Small intestine (tissue), 7 donors: ENCODE measurements around the gene GPC1. TPM values are rescaled to one million over a fixed set of nuclear protein-coding genes. Genes with fewer than 3 reads are reported as not detected.

Experiments
- DNase-seq, 2 donors: peaks; one replicate each; pipeline versions ENCODE4 v3.0.0 to v3.0.0-alpha.2; 2013
- FAIRE-seq: peaks from 2 replicates; lab custom pipeline; 2012; peaks lifted over from hg19 to GRCh38; lab: Jason Lieb, UNC
- H3K27ac ChIP-seq, 3 donors: one replicate each; pipeline ENCODE4 v1.5.1; 2013; ENCODE audit warnings: low read length in 2 of 3, mild to moderate bottlenecking in 2 of 3, control low read depth in 1 of 3, inconsistent platforms in 1 of 3, low read depth in 1 of 3, moderate library complexity in 1 of 3
- H3K27me3 ChIP-seq, 3 donors: one replicate each; pipeline ENCODE4 v1.6.1; 2013; ENCODE audit warnings: low read length in 3 of 3, inconsistent platforms in 1 of 3; ENCODE audit not compliant: control insufficient read depth in 3 of 3, insufficient read depth in 3 of 3
- H3K36me3 ChIP-seq, 3 donors: one replicate each; pipeline ENCODE4 v1.6.1; 2013; ENCODE audit warnings: low read length in 3 of 3, inconsistent platforms in 1 of 3, low read depth in 1 of 3, mild to moderate bottlenecking in 1 of 3, moderate library complexity in 1 of 3; ENCODE audit not compliant: control insufficient read depth in 3 of 3, insufficient read depth in 2 of 3
- H3K4me1 ChIP-seq, 3 donors: one replicate each; pipeline ENCODE4 v1.6.1; 2013; ENCODE audit warnings: low read length in 2 of 3, inconsistent platforms in 1 of 3, low read depth in 1 of 3, mild to moderate bottlenecking in 1 of 3, moderate library complexity in 1 of 3; ENCODE audit not compliant: control insufficient read depth in 3 of 3, insufficient read depth in 2 of 3
- H3K4me3 ChIP-seq, 3 donors: one replicate each; pipeline ENCODE4 v1.5.1; 2013; ENCODE audit warnings: low read length in 3 of 3, control low read depth in 1 of 3, inconsistent platforms in 1 of 3, low read depth in 1 of 3, mild to moderate bottlenecking in 1 of 3, moderate library complexity in 1 of 3
- H3K9me3 ChIP-seq, 2 donors: one replicate each; pipeline ENCODE4 v1.6.1; 2013; ENCODE audit warnings: low read depth in 1 of 2, low read length in 1 of 2; ENCODE audit not compliant: control insufficient read depth in 2 of 2, insufficient read depth in 1 of 2
- WGBS, 3 donors: extraction: QIAGEN DNeasy Blood & Tissue Kit; methylation state at CpG; one replicate each; pipeline ENCODE4 v1.1.7; 2013; 5-methylcytosine and 5-hydroxymethylcytosine counted together
- polyA plus RNA-seq, 4 donors: library from polyadenylated mRNA; stranded (reverse) in 3 of 4; unstranded in 1 of 4; fragments of 200-250 nt in 3 of 4; fragments of 120-200 nt in 1 of 4; gene quantifications; one replicate each; pipeline versions ENCODE4 v1.2.1 to v1.2.3, GENCODE V29; 2013
- donor health status: healthy with polysubstance abuse.
- donor health status: control.
- donor health status: control.
- donor health status: Bipolar disorder and iron deficiency.
- donor health status: healthy.

The GPC1 gene
- polyA plus RNA-seq, 4 donors = 0.89 to 15.5 (median 4.8) TPM

DNA sequence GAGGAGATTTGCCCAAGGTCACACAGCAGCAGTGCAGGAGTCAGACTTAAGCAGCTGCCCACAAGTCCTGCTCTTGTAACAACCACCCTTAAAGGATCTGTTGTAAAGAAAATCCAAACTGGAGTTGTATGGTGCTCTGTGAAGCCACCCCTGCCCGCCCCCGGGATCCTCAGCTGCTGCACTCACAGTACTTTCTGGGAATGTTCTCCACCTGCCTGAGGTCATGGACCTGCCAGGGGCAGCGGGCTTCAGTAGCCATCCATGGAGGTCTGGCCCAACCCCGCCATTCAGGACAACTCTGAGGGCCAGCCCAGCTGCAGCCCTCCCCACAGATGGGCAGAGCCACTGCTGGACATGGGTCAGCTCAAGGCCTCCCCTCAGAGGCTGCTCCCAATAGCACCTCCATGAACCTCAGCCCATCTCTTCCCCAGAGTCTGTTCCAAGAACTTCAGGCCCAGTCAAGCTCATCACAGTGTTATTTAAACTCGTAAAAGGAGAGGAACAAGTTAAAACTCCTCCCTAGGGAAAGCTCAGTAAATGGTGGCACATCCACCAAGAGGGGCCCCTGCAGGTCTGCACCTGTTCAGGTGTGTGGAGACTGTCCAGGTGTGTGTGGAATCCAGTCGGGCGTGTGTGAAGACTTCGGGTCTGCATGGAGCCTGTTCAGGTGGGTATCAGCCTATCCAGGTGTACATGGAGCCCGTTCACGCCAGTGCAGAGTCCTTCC is 39.4 kb upstream of the GPC1 start:
- Histone ChIP-seq H3K4me1 (no peaks in the 10 kb centered on the region), H3K36me3 (no peaks in the 10 kb centered on the region), H3K4me3 (no peak overlapping the region), H3K9me3 (no peaks in the 10 kb centered on the region), H3K27ac (no peak overlapping the region), H3K27me3 (no peaks in the 10 kb centered on the region)
- DNase-seq (no peak), FAIRE-seq (no peak)
- 58 to 88% (median 76%) methylated on average over 10 of the region's 10 CpGs for WGBS, 3 donors

DNA sequence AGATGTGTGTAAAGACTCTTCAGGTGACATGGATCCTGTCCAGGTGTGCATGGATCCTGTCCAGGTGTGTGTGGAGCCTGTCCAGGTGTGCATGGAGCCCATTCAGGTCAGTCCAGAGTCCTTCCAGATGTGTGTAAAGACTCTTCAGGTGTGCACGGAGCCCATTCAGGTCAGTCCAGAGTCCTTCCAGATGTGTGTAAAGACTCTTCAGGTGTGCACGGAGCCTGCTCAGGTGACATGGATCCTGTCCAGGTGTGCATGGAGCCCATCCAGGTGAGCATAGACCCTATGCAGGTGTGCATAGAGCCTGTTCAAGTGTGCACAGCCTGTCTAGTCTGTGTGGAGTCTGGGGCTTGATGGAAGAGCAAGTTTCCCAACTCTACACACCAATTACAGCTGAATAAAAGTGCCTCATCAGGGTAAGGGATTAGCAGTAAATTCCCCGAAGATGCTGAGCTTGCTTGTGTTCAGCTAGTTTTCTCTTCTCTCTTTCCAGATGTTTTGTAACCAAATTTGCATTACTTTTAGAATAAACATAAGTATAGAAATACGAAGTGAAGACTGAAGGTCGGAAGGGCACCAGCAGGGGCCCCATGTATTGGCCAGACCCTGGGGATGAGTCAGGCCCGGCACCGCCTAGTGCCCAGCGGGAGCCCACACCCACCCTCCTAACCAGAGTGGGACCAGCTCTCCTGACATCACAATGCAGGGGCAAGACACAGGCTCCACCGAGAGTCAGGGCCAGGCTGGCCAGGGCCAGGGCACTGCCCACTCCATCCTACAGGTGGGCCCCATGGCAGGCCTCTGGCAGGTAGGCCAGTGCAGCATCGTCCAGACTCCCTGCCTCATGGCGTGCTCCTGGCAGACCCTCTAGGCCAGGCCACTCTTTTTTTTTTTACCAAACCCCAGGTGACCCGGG is 38.6 kb upstream of the GPC1 start:
- Histone ChIP-seq H3K27ac (no peak overlapping the region), H3K36me3 (no peaks in the 10 kb centered on the region), H3K9me3 (no peaks in the 10 kb centered on the region), H3K4me1 (no peaks in the 10 kb centered on the region), H3K4me3 (no peak overlapping the region), H3K27me3 (no peaks in the 10 kb centered on the region)
- no peak for FAIRE-seq
- DNase-seq = no peak
- 67 to 85% (median 76%) methylated on average over 12 of the region's 12 CpGs for WGBS, 3 donors

DNA sequence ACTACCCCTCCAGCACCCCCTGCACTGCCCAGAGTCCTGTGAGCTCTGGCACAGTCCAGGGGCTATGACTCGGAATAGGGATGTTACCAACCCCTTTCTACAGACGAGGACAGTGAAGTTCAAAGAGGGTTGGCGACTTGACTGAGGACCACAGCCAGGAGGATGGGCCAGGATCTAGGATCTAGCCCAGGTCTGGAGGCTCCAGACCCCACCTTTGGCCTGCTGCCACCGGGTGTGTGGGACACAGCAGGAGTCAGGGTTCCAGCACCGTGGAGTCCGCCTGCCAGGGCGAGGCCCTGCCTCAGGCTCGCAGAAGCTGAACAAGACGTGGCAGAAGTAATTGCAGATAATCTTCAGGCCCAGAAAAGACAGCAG is 37.9 kb upstream of the GPC1 start:
- no peaks in the 10 kb centered on the region for H3K4me1 ChIP-seq
- WGBS, 3 donors = 52 to 77% (median 53%) methylated on average over 9 of the region's 9 CpGs
- H3K27ac ChIP-seq = no peak overlapping the region
- H3K4me3 ChIP-seq = no peak overlapping the region
- no peaks in the 10 kb centered on the region for H3K36me3 ChIP-seq
- FAIRE-seq = no peak
- H3K9me3 ChIP-seq = no peaks in the 10 kb centered on the region
- no peak for DNase-seq
- no peaks in the 10 kb centered on the region for H3K27me3 ChIP-seq

DNA sequence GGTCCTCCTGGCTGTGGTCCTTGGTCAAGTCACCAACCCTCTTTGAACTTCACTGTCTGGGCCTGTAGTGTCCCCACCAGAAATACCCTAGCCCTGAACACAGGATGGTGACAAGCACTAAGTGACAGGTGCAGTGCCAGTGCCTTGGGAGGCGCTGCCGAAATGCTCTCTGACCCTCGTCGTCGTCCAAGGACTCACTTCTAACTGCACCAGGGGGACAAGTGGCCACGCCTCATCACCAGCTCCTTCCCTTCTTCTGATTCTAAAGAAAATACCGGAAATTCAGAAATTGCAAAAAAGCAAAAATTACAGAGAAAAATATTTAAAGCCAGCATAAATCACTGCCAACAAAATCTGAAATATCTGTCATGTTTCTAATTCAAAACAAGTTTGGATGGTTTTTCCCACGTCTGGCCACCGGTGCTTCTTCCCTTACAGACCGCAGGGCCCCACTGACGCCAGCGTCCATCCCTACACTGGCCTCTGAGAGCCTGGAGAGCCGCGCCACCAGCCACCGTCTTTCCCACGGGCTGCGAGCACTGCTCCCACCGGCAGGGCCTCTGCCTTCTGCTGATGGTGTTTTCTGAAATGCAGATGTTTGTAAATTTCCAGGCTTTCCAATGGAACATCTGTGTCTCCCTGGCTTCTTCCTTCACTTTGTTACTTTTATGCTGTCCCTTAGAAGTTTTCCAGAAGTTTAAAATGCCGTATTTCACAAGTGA is 37.4 kb upstream of the GPC1 start:
- no peaks in the 10 kb centered on the region for H3K4me1 ChIP-seq
- DNase-seq (peak in 1 of 2 donors; percentile 7), FAIRE-seq (no peak)
- H3K9me3 ChIP-seq = no peaks in the 10 kb centered on the region
- no peak overlapping the region for H3K4me3 ChIP-seq
- no peak overlapping the region for H3K27ac ChIP-seq
- WGBS, 3 donors = 64 to 66% (median 65%) methylated on average over 19 of the region's 19 CpGs
- H3K36me3 ChIP-seq = no peaks in the 10 kb centered on the region
- no peaks in the 10 kb centered on the region for H3K27me3 ChIP-seq

DNA sequence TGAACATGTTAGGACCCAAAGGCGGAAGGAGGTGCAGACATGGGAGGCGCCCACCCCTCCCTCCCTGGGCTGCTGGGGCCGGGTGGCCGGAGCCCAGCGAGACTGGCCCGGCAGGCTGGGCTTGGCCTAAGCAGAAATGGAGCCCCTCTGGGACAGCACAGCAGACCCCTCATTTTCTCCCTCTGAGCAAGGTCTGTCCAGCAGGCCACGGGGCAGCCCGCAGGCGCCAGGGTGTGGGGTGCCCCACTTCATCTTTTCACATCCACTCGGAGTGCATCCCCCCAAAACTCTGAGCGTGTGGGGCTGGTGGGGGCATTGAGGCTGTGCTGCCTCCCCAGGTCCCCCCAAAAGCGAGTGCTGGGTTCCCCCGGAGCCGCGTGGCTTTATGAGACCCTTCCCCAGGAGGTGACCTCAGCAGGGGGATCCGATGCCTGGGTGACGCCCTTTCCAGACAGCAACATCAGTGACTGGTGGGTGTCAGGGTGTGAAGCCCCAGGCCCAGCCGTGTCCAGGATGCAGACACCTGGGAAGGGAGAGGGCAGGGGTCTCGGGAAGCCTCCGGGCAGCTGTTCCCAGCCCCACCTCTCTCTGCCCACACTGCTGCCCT is 36.7 kb upstream of the GPC1 start:
- 80 to 89% (median 89%) methylated on average over 19 to 20 of the region's 20 CpGs for WGBS, 3 donors
- no peaks in the 10 kb centered on the region for H3K36me3 ChIP-seq
- H3K9me3 ChIP-seq = no peaks in the 10 kb centered on the region
- no peaks in the 10 kb centered on the region for H3K27me3 ChIP-seq
- no peak overlapping the region for H3K4me3 ChIP-seq
- FAIRE-seq (no peak), DNase-seq (no peak)
- H3K4me1 ChIP-seq = no peaks in the 10 kb centered on the region
- H3K27ac ChIP-seq = no peak overlapping the region

DNA sequence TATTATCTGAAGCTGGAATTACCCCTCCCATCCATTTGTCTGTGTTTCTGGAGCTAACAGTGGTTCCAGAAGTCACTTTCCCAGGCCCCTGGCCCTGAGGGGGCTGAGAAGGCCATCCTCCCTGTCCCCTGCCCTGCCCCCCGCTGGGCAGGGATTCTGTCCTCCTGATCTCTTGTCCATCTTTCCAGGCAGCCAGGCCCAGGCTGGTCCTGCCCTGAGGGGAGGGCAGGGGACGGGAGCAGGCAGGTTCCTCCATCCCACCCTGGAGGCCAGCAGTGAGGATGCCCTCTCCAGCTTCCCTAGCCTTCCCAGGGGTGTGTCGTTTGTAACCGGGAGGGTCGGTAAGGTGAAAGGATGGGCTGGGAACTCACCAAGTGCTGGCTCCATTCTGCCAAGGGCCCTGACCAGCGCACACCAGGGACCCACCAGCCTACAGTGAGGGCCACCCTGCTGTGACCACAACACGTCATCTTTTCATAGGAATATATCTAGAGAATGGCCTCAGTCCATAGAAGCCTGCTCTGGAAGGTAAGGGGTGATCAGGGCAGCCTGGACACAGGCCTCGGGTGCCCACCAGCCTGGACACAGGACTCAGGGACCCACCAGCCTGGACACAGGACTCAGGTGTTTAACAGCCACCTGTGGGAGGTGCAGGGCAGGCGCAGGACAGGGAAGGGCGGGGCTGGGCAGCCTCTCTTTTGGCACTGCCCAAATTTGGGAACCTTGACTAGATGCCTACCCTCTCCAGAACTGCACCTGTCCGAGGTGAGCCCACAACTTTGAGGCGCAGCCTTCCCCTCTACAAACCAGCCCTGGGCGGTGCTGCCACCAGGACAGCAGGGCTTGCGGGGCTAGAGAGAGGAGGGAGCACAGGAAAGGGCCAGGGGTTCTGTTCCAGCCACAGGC is 35.8 kb upstream of the GPC1 start:
- WGBS, 3 donors = 73 to 90% (median 74%) methylated on average over 12 to 14 of the region's 14 CpGs
- H3K9me3 ChIP-seq = no peaks in the 10 kb centered on the region
- no peaks in the 10 kb centered on the region for H3K27me3 ChIP-seq
- no peaks in the 10 kb centered on the region for H3K4me1 ChIP-seq
- no peak overlapping the region for H3K27ac ChIP-seq
- no peak overlapping the region for H3K4me3 ChIP-seq
- FAIRE-seq = no peak
- no peaks in the 10 kb centered on the region for H3K36me3 ChIP-seq
- DNase-seq = no peak

DNA sequence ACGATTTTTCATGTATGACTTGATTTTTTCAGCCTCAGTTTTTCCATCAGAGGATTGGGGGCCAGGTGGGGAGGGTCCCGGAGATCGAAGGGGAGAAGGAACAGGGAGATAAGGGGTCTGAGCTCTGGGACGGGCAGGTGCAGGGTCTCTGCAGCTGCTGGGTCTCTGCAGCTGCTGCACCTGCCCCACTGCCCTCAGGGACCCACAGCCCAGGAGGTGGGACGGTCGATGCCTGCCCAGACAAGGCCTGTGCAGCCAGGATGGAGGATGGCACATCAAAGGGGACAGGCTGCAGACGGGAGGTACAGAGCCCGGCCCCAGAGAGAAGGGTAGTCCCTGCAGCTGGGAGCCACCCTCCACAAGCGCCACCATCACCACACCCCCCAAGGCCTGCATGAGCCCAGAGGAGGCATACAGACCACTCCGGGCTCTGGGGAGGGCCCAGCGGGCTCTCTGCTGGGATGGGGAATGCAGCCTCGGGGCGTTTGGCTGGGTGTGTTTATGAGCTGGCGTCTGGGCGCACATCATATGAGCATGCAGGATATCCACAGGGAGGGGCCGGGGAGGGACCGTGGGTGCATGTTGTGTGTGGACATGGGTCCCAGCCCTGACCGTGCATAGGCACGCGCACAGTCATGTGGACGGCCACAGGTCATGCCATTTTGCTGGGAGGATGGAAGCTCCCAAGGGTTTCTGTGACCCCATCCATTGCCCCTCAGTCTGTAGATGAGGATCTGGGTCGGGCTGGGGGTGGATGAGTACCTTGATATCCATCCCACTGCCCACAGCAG is 34.9 kb upstream of the GPC1 start:
- Histone ChIP-seq H3K27me3 (no peaks in the 10 kb centered on the region), H3K27ac (no peak overlapping the region), H3K9me3 (no peaks in the 10 kb centered on the region), H3K36me3 (no peaks in the 10 kb centered on the region), H3K4me1 (no peaks in the 10 kb centered on the region), H3K4me3 (no peak overlapping the region)
- DNase-seq (no peak), FAIRE-seq (no peak)
- 63 to 83% (median 75%) methylated on average over 22 of the region's 22 CpGs for WGBS, 3 donors
